ENCODE measurements around the gene RNF220.

RNF220 gene

DNA sequence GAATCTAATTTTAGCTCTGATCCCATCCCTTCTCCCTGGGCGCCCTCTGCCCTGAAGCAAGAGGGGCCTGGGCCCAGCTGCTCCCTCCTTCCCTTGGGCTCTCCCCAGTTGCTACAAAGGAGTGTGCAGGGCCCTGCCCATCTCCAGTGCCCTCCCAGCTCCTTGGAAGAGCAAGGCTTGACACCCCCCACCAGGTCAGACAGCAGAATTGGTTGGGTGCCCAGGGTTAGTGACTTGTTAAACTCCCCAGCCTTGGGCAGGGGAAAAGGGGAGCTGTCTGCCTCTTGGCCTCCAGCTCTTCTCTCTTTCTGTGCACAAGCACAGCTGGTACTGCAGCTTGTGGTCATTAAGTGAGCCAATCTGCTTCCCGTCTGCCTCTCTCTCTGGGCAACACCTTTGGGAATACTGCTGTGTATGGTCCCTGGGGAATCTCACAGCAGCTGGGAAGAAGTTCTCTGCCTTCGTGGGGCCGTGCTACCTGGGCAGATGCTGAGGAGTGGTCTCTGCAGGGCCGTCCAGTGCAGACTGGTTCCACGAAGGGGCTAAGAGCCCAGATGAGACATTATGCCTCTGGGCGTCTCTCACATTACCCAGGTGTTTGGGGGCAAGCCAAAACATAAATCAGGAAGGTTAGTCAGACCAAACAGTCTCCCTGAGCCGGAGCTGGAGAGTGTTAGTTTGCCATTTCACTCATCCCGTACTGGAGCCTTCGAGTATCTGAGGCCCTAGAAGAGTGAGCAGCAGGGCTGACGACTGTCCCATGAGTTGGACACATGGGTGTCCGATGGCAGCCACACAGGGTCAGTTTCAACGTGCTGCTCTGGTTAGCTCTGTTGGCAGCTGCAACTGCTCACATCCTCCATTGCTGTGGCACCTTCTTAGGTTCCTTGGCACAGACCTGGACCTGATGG is 231.9 kb downstream of the RNF220 start:
- DNase-seq (ENCODE audit: low read depth) = no peak

- DNase-seq (ENCODE audit: low read depth) = no peak
Observed at GRCh38 chr1:44637702-44638411, 232.8 kb downstream of the RNF220 start.

DNA sequence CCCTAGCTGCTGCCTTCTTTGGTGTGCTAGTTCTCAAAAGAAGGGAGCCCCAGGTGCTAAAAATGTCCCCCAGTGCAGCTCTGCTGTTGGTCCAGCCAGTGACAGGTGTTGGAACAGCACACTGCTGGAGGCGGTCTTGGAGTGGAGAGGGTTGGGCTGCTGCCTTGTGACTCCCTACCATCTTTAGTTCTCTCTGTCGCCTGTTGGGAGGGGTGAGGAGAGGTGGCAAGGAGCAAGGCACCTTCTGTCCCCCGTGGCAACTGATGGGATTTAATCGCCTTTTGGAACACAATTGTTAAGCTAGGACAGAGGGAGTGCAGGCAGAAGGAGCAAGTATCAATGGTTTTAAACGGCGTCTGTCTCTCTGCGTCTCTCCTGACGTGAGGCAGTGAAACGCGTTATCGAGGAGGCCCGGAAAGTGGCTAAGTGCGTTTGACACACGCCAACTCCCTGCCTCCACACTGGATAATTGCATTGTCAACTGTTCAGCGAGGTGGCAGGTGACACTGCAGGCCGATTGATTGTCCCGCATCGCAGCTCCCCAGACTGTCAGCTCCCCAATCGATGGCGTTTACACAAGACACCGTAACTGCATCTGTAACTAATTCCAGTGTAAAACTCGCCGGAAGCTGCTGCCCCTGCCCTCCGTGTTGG is 235.3 kb downstream of the RNF220 start:
- no peak for DNase-seq (ENCODE audit: low read depth)

DNA sequence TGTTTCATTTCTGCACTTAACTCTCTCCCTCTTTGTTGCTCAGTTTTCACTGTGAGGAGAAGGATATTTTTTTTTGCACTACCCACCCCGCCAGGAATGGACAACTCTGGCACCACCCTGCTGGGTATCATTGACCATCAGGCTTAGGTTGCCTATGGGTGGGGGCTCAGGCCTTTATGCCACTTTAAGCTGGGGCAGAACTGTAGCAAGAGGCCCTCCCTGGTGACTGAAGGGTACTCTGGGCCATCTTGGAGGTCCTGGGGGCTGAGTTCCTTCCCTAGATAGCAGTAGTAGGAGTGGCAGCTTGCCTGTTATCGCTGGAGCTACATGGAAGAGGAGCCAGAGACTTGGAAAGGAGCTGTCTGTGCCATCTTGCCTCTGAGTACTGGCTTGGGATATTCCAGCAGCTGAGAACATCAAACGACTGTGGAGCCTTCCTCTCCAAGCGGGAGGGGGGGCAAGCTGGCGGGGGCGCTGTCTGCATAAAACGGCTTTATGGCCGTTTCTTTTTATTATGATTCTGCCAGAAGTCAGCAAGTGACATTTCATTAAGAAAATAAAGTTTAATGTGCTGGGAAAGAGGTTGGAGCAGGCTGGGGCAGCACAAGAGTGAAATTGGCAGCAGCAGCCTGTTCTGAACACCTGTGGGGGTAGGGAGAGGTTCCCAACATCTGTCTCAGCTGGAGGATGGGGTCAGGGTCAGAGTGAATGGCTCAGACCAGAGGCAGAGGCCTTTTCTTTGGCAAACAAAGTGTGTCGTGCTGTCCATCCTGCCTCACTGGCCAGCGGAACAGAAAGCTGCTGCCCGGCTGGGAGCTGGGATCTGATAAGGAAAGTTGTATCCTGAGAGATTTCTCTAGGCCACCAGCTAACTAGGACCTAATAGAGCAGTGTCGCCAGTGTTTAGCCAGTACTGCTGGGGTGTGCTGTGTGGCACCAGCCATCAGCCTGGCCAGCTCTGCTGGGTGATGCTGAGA is 236.4 kb downstream of the RNF220 start:
- no peak for DNase-seq (ENCODE audit: low read depth)

- no peak for DNase-seq (ENCODE audit: low read depth)
Observed at GRCh38 chr1:44642255-44642654, 237.2 kb downstream of the RNF220 start.

GRCh38 chr1:44642925-44643324 is 237.9 kb downstream of the RNF220 start:
- no peak for DNase-seq (ENCODE audit: low read depth)

GRCh38 chr1:44643721-44644334 is 238.8 kb downstream of the RNF220 start:
- DNase-seq (ENCODE audit: low read depth) = no peak

- no peak for DNase-seq (ENCODE audit: low read depth)
Observed at GRCh38 chr1:44644806-44645205, 239.8 kb downstream of the RNF220 start.

DNA sequence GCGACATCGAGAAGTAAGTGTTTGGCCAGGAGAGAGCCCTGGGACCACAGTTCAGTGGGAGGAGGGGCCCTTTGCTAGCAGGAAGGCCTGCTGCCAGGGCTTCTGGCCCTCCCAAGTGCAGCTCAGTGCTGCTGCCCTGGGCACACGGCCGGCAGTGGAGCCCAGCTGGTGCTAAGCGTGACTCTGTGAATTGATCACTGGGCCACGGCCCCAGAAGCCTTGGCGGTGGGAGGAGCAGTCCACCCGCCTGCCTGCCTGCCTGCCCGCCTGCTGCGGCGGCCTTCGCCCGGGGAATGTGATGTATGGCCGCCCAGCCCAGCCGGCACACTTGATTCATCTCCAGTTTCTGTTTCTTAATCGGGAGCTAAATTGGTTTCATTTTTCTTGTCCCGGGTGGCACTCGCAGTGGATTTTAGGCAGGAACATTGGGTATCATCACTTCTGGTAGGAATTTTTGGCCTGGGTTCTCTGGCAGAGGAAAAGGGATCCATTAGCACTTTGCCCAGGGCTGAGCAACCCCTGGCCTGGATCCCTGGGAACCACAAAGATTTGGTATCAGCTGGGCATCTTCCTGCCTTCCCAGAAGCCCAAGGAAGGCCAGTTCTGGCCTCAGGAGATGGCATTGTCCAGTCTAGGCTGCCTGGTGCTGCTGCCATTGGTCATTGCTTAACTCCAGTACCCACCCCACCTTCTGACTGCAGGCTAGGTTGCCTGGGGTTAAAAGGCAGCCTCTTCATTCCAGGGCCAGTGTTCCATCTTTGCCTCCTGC is 240.6 kb downstream of the RNF220 start:
- no peak for DNase-seq (ENCODE audit: low read depth)

- no peak for DNase-seq (ENCODE audit: low read depth)
Observed at GRCh38 chr1:44646261-44647110, 241.4 kb downstream of the RNF220 start.

DNA sequence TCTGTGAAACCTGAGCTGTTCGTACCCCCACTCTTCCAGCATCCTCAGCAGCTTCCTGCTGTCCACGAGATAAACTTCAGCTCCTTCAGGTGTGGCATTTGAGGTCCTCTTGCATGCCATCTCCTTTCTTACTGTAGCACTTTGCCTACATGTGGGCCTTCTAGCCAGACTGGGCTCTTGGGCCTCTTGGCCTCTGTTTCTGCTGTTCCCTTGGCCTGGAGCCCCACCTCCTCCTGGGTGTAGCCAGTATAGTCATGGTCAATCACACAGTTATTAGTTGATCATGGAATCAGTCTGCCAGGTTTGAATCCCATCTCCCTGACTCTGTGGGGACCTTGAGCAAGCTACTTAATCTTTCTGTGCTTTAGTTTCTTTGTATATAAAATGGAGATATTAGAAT is 242.8 kb downstream of the RNF220 start:
- no peak for DNase-seq (ENCODE audit: low read depth)

- no peak for DNase-seq (ENCODE audit: low read depth)
Observed at GRCh38 chr1:44648529-44649250, 243.6 kb downstream of the RNF220 start.

GRCh38 chr1:44649788-44650158 is 244.7 kb downstream of the RNF220 start:
- no peak for DNase-seq (ENCODE audit: low read depth)

- no peak for DNase-seq (ENCODE audit: low read depth)
Observed at GRCh38 chr1:44650159-44650831, 245.2 kb downstream of the RNF220 start.

DNA sequence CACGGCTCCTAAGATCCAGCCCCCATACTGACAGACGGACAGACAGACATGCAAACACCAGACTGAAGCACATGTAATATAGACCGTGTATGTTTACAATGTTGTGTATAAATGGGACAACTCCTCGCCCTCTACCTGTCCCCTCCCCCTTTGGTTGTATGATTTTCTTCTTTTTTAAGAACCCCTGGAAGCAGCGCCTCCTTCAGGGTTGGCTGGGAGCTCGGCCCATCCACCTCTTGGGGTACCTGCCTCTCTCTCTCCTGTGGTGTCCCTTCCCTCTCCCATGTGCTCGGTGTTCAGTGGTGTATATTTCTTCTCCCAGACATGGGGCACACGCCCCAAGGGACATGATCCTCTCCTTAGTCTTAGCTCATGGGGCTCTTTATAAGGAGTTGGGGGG is 246.0 kb downstream of the RNF220 start:
- DNase-seq (ENCODE audit: low read depth) = no peak

DNA sequence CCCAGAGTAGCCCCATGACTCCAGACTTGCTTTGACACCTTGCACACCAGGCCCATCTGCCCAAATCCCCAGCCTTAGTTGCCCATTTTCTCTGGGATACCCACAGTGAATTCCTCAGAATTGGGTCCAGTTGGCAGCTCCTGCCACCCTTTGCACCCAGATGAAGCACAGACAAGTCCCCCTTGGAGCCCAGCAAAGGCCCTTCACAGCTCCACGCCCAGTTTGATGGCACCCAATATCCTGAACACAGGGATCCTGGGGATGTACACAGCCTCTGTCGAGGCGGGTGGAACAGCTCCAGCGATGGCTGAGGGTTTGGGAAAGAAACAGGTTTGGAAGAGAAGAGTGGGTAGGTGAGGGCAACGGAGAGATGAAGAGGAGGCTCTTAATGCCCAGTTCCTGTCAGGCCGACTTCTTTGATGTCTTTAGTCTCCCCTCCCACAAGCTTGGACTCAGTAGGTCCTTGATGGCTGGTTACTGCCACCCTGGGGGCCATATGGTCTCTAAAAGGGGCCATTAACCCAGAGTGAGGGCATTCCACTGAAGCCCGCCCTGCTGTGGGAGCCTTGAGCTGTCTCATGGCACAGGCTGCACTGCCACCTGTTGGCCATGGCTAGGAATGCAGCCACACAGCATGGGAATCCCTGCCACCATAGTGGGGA is 247.5 kb downstream of the RNF220 start:
- peak; percentile 69 for DNase-seq (ENCODE audit: low read depth)

DNA sequence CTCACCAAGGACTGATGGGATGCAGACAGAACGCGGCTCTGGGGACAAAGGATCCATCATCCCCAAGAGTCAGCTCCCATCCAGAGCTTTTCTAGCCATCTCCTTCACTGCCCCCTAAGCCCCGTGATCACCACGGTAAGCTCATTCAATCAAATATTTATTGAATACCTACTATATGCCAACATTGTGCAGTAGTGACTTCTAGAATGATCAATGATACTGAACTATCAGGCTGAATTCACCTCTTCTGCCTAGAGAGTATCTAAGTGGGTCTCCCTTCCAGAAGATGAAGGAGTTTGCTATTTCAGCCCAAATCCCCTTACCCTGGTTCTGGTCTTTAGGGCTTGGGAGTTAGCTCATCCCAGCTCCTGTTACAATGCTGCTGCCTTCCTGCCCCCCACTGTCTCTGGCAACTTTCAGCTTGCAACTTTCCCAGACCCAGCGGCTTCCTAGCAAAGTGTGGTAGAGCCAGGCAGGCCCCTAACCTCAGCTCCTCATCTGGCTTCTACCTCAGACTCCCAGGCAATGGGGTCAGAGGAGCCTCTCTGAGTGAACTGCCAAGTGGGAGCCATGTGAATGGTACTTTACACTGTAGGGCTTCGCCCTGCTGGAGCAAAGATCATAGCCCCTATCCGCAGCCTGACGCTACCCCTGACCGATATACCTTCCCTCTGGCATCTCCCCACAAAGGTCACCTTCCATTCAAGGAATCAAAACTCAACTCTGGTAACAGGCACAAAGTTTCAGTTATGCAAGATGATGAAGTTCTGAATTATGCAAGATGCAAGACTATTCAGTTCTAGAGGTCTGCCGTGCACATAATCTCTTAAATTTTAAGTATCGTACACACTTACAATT is 248.3 kb downstream of the RNF220 start:
- DNase-seq (ENCODE audit: low read depth) = no peak
